Loucy (cell line): ENCODE results near the gene MRPL20.

Source experiments
- H2AFZ ChIP-seq: fragments of 200-600 bp; sonication (generic); 2 replicates; pipeline ENCODE4 v1.6.0; 2016; ENCODE audit warnings: antibody characterized with exemption, mild to moderate bottlenecking, low read length, moderate library complexity
- H3F3A ChIP-seq: fragments of 200-600 bp; 2 replicates; pipeline ENCODE4 v1.6.0; 2016; ENCODE audit warnings: antibody characterized with exemption, low read depth, mild to moderate bottlenecking
- H3K27me3 ChIP-seq: fragments of 200-600 bp; sonication (generic); 2 replicates; pipeline ENCODE4 v1.6.1; 2014; ENCODE audit warnings: low read length, mild to moderate bottlenecking; ENCODE audit not compliant: insufficient read depth, poor library complexity, severe bottlenecking
- H3K36me3 ChIP-seq: fragments of 200-600 bp; sonication (generic); 2 replicates; pipeline ENCODE4 v1.6.1; 2016; ENCODE audit warnings: low read length; ENCODE audit not compliant: insufficient read depth
- H3K4me1 ChIP-seq: fragments of 200-600 bp; sonication (generic); 2 replicates; pipeline ENCODE4 v1.5.1; 2014; ENCODE audit warnings: low read length, mild to moderate bottlenecking; ENCODE audit not compliant: insufficient read depth, poor library complexity, severe bottlenecking
- H3K4me2 ChIP-seq: fragments of 200-600 bp; sonication (generic); 2 replicates; pipeline ENCODE4 v1.6.0; 2014; ENCODE audit warnings: antibody characterized with exemption, low read length, low read depth, mild to moderate bottlenecking; ENCODE audit not compliant: poor library complexity, severe bottlenecking
- H3K4me3 ChIP-seq: fragments of 200-600 bp; sonication (generic); 2 replicates; pipeline ENCODE4 v1.5.1; 2014; ENCODE audit warnings: low read length, mild to moderate bottlenecking, mixed read lengths; ENCODE audit not compliant: poor library complexity, severe bottlenecking
- H3K79me2 ChIP-seq: fragments of 200-600 bp; sonication (generic); 2 replicates; pipeline ENCODE4 v1.6.1; 2014; ENCODE audit warnings: low read length; ENCODE audit not compliant: insufficient read depth
- H3K9ac ChIP-seq: fragments of 200-600 bp; sonication (generic); 2 replicates; pipeline ENCODE4 v1.6.0; 2014; ENCODE audit warnings: mild to moderate bottlenecking, low read depth, low read length, moderate library complexity; ENCODE audit not compliant: poor library complexity, severe bottlenecking
- H3K9me2 ChIP-seq: fragments of 200-600 bp; sonication (generic); replicated peaks from 2 replicates; pipeline ENCODE4 v1.6.1; 2016; ENCODE audit warnings: low read depth, low read length, mixed read lengths
- H3K9me3 ChIP-seq: fragments of 200-600 bp; sonication (generic); 2 replicates; pipeline ENCODE4 v1.6.1; 2014; ENCODE audit warnings: mild to moderate bottlenecking, antibody characterized with exemption, low read length, low read depth; ENCODE audit not compliant: insufficient read depth
- H4K20me1 ChIP-seq: fragments of 200-600 bp; sonication (generic); 2 replicates; pipeline ENCODE4 v1.6.0; 2014; ENCODE audit warnings: antibody characterized with exemption, low read length, mild to moderate bottlenecking; ENCODE audit not compliant: insufficient read depth, poor library complexity, severe bottlenecking
- CTCF ChIP-seq: fragments of 200-600 bp; sonication (generic); conservative IDR thresholded peaks from 2 replicates; pipeline ENCODE4 v1.5.1; 2014; ENCODE audit warnings: mild to moderate bottlenecking, antibody characterized with exemption, low read length
- EZH2phosphoT487 ChIP-seq: fragments of 200-600 bp; IDR thresholded peaks from 2 replicates; pipeline ENCODE4 v1.6.1; 2018; ENCODE audit warnings: antibody characterized with exemption, mild to moderate bottlenecking, moderate library complexity, borderline replicate concordance

Gene MRPL20

GRCh38 chr1:1435911-1436629, 29.0 kb upstream of the MRPL20 start:
- Histone ChIP-seq H3F3A (no peaks in the 10 kb centered on the region), H2AFZ (no peak overlapping the region), H4K20me1 (no peaks in the 10 kb centered on the region), H3K36me3 (no peaks in the 10 kb centered on the region), H3K9ac (no peak overlapping the region), H3K4me1 (peaks cover 22% of the 10 kb centered on the region), H3K4me3 (no peak overlapping the region), H3K4me2 (no peak overlapping the region), H3K9me2 (no peaks in the 10 kb centered on the region), H3K79me2 (no peaks in the 10 kb centered on the region), H3K9me3 (no peaks in the 10 kb centered on the region), H3K27me3 (no peaks in the 10 kb centered on the region)
- TF ChIP-seq EZH2phosphoT487 (no peak), CTCF (no peak)

DNA sequence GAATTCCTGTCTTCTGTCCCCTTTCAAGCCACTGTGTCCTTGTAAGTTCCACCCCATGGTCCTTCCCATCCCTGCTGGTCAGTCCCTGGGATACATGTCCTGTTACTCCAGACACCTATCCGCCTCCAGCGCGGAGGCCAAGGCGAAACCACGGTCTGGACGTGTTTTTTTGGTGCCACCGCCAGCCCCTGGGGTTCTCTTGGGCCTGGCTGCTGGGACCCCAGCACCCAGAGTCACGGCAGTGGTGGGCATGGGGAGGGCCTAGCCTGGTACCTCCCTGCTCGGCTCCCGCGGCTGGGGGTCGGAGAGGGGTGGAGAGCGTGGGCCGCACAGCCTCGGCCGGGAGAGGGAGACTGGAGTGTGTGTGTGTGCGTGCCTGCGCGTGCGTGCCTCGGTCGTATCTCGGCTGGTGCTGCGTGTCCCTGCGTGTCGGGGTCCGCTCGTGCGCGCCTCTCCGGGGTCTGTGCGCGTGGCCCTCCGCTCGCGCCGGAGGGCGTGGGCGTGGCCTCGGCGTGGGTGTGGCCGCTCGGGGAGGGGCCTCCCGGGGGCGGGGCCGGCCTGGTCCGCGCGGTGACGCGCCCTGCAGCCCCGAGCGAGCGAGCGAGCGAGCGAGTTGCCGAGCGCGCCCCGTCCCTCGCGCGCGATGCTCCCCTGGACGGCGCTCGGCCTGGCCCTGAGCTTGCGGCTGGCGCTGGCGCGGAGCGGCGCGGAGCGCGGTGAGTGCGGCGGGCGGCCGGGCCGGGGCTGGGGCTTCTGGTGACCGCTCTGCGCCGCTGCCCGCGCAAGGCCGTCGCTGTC, 28.2 kb upstream of the MRPL20 start, which contains the start of gene VWA1:
TSS of gene VWA1 (plus strand) at position 585 of the 798 bp plus-strand sequence. CDS start at position 644, 59 bp downstream.
- Histone ChIP-seq H2AFZ (no peak within 1 kb of the TSS), H3K36me3 (no peaks in the 10 kb centered on the region), H3K9ac (no peak within 1 kb of the TSS), H4K20me1 (no peaks in the 10 kb centered on the region), H3K9me2 (no peaks in the 10 kb centered on the region), H3K4me1 (peaks cover 21% of the 10 kb centered on the region), H3K9me3 (no peaks in the 10 kb centered on the region), H3K4me2 (no peak within 1 kb of the TSS), H3F3A (no peaks in the 10 kb centered on the region), H3K27me3 (no peaks in the 10 kb centered on the region), H3K4me3 (no peak within 1 kb of the TSS), H3K79me2 (no peaks in the 10 kb centered on the region)
- TF ChIP-seq EZH2phosphoT487 (no peak), CTCF (no peak)

DNA sequence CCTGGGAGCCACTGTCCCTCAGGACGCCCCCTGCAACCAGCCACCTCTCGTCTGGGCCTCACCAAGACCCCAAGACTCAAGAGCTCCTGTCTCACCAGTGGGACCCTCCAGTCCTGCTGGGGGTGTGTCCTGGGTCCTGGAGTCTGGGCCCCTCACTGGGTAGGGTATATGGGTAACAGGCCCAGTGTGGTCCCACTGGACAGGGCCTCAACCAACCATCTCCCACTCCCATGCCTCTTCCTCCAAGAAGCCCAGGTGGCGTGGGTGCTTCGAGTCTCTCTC, 27.7 kb upstream of the MRPL20 start:
- H3K4me1 ChIP-seq = peaks cover 21% of the 10 kb centered on the region
- H3K9me2 ChIP-seq = no peaks in the 10 kb centered on the region
- no peak overlapping the region for H3K9ac ChIP-seq
- no peak overlapping the region for H2AFZ ChIP-seq
- no peaks in the 10 kb centered on the region for H3F3A ChIP-seq
- no peaks in the 10 kb centered on the region for H3K79me2 ChIP-seq
- no peak overlapping the region for H3K4me3 ChIP-seq
- no peaks in the 10 kb centered on the region for H3K9me3 ChIP-seq
- no peaks in the 10 kb centered on the region for H3K27me3 ChIP-seq
- TF ChIP-seq EZH2phosphoT487 (no peak), CTCF (no peak)
- H3K36me3 ChIP-seq = no peaks in the 10 kb centered on the region
- H3K4me2 ChIP-seq = no peak overlapping the region
- H4K20me1 ChIP-seq = no peaks in the 10 kb centered on the region
